GM06990 (cell line): ENCODE measurements around the gene NLN.
"Not testable (repeated sequence)": the region's sequence is repeated elsewhere in the genome, so short reads cannot be mapped to it uniquely, and the experiment has no call there.

ENCODE experiments used
- DNase-seq: peaks from one replicate; pipeline ENCODE4 v3.0.0-alpha.2; 2011; ENCODE audit not compliant: insufficient read length; ENCODE audit errors: extremely low read depth
- H3K27me3 ChIP-seq: replicated peaks from 2 replicates; pipeline ENCODE4 v1.6.0; 2011; ENCODE audit warnings: low read length; ENCODE audit not compliant: control insufficient read depth, insufficient read depth
- H3K36me3 ChIP-seq: 2 replicates; pipeline ENCODE4 v1.5.1; 2011; ENCODE audit warnings: low read length; ENCODE audit not compliant: control insufficient read depth, insufficient read depth
- H3K4me3 ChIP-seq: replicated peaks from 2 replicates; pipeline ENCODE4 v1.5.1; 2011; ENCODE audit warnings: low read depth, mild to moderate bottlenecking, control low read depth, low read length
- CTCF ChIP-seq: IDR thresholded peaks from 2 replicates; pipeline ENCODE4 v1.5.1; 2011; ENCODE audit warnings: low read length, control low read depth, mild to moderate bottlenecking, inconsistent platforms; ENCODE audit not compliant: insufficient read depth, poor library complexity, severe bottlenecking

The NLN gene

GRCh38 chr5:65775476-65775875 is 53.5 kb downstream of the NLN start:
- H3K36me3 ChIP-seq, result peaks cover 2% of the 10 kb centered on the region; the same call in 1 of the 2 replicates
- no peak for DNase-seq
- H3K27me3 ChIP-seq, result no peaks in the 10 kb centered on the region
- TF ChIP-seq CTCF, result no peak
- H3K4me3 ChIP-seq, result no peak overlapping the region

DNA sequence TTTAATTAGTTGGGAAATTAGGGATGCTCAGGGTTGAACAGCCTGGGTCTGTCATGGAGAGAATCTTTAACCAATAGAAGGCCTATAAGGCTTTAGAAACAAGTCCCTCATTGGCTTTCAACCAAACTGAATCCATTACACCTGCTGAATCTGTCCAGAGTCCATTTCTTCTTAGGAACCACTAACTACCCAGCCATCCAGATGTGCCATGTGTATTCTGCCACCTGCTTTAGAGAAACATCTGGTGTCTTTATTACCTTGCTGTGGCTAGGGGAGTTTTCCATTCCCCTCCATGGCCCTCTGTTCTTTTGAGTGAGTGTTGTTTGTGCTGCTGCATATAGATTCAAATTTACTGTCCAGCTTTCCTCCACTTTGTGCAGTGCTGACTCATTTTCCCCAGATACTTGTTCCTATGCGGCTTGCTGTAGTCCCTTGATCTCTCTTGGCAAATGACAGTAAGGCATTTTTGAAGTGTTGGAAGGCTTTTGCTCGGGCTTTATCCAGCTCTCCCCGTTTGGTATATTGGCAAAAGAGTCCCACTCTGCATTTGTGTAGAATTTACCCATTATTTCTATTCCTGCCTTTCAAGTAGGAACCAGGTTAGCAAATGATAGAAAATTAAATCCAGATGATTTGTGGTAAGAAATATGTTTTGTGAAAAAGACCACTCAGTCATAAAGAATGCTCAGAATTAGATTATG is 54.6 kb downstream of the NLN start:
- TF ChIP-seq CTCF, result no peak
- Histone ChIP-seq H3K36me3 (peaks cover 2% of the 10 kb centered on the region; the same call in 1 of the 2 replicates), H3K4me3 (no peak overlapping the region)

GRCh38 chr5:65778126-65778525 is 56.1 kb downstream of the NLN start:
- no peak for TF ChIP-seq CTCF
- Histone ChIP-seq H3K36me3 (peaks cover 2% of the 10 kb centered on the region; the same call in 1 of the 2 replicates), H3K27me3 (no peaks in the 10 kb centered on the region), H3K4me3 (no peak overlapping the region)
- no peak for DNase-seq

More for the DNA sequence above, 54.6 kb downstream of the NLN start:
- no peaks in the 10 kb centered on the region for H3K27me3 ChIP-seq
- no peak for DNase-seq

DNA sequence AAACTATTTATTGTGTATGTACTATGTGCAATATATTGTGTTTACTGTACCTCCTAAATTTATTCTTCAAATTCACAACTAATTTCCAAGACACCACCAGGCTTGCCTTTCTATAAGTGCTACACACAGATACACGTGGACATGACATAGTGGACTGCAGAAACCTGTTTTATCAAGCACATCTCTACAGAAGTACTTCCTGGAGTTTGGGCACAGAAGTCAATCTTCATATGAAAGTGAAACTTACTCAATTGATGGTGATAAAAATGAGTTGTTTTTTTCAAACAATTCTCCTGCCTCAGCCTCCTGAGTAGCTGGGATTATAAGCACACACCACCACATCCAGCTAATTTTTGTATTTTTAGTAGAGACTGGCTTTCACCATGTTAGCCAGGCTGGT is 57.6 kb downstream of the NLN start:
- DNase-seq, result no peak
- Histone ChIP-seq H3K4me3 (no peak overlapping the region), H3K27me3 (no peaks in the 10 kb centered on the region), H3K36me3 (peaks cover 2% of the 10 kb centered on the region; the same call in 1 of the 2 replicates)
- TF ChIP-seq CTCF, result no peak

GRCh38 chr5:65788296-65788695 is 66.3 kb downstream of the NLN start:
- not testable (repeated sequence) for H3K36me3 ChIP-seq

DNA sequence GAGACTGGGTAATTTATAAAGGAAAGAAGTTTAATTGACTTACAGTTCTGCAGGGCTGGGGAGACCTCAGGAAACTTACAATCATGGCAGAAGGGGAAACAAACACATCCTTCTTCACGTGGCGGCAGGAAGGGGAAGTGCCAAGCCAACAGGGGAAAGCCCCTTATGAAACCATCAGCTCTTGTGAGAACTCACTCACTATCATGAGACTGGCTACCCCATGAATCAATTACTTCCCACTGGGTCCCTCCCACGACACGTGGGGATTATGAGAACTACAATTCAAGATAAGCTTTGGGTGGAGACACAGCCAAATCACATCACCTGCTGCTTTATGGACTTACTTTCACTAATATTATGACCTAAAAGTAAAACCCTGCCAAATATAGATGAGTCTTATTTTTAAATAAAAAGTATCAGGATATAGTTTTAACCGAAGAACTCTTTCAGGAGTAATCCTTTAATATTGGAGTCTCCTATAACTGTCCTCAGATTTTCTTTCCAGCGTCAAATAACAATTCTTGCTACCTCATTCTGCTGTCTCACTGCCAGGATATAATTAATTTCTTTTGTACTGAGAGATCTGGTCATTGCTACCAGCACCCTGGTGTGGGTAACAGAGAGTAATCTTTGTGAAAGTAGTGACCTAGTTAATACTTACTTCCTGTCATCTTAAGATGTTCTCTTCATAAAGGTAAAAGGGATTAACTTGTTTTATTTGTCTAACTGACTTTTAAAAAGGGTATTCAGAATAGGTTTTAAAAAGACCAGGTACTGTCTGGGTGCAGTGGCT is 68.6 kb downstream of the NLN start:
- no peaks in the 10 kb centered on the region for H3K27me3 ChIP-seq
- DNase-seq, result no peak
- H3K4me3 ChIP-seq, result no peak overlapping the region
- H3K36me3 ChIP-seq, result no peaks in the 10 kb centered on the region; the same call in 1 of the 2 replicates
- no peak for TF ChIP-seq CTCF

More at GRCh38 chr5:65788296-65788695, 66.3 kb downstream of the NLN start:
- not testable (repeated sequence) for DNase-seq, H3K4me3 ChIP-seq, H3K27me3 ChIP-seq
